IMR-90 (cell line): Measurements from ENCODE around the gene EPHA2. TPM values are rescaled to one million over a fixed set of nuclear protein-coding genes. Genes with fewer than 3 reads are reported as not detected.

Experiments used
- ATAC-seq: fragments of 200-7000 bp; cut with Tn5 transposase; 2 replicates; pipeline ENCODE4 v1.9.1; 2020; ENCODE audit warnings: low read depth, mild to moderate bottlenecking, moderate library complexity
- BruUV-seq: library from RNA; stranded (reverse); fragments of 400-500 nt; replicated peaks from 2 replicates; lab custom pipeline; 2021; lab: Mats Ljungman, UMichigan
- CTCF ChIA-PET: fragments of 300-600 bp; formaldehyde crosslinking; extraction: SDS; loops from one replicate; lab custom pipeline; 2021; ENCODE audit warnings: antibody characterized with exemption; lab: Yijun Ruan, JAX
- POLR2A ChIA-PET: fragments of 300-600 bp; sonication (Branson Sonifier 250); formaldehyde crosslinking; loops from one replicate; lab custom pipeline; 2022; ENCODE audit warnings: antibody characterized with exemption; ENCODE audit not compliant: unreplicated experiment; lab: Charles Lee
- DNase-seq: peaks from one replicate; pipeline ENCODE4 v3.0.0; 2013
- H2AFZ ChIP-seq: replicated peaks from 2 replicates; pipeline ENCODE3; 2013; ENCODE audit warnings: low read length, mild to moderate bottlenecking; ENCODE audit not compliant: poor library complexity
- H2AK5ac ChIP-seq: 2 replicates; pipeline ENCODE4 v1.6.1; 2013; ENCODE audit warnings: low read depth, low read length, inconsistent platforms
- H2AK9ac ChIP-seq: replicated peaks from 2 replicates; pipeline ENCODE3; 2013; ENCODE audit warnings: mild to moderate bottlenecking, low read depth, low read length, moderate library complexity; ENCODE audit not compliant: poor library complexity
- H2BK120ac ChIP-seq: 2 replicates; pipeline ENCODE4 v1.6.1; 2013; ENCODE audit warnings: low read depth, low read length, inconsistent platforms
- H2BK15ac ChIP-seq: 3 replicates; pipeline ENCODE4 v1.6.1; 2013; ENCODE audit warnings: low read depth, low read length, inconsistent platforms
- H2BK20ac ChIP-seq: 2 replicates; pipeline ENCODE4 v1.6.1; 2013; ENCODE audit warnings: low read depth, mild to moderate bottlenecking, inconsistent platforms, low read length, moderate library complexity
- H2BK5ac ChIP-seq: 2 replicates; pipeline ENCODE4 v1.6.1; 2013; ENCODE audit warnings: mild to moderate bottlenecking, low read depth, low read length, inconsistent platforms; ENCODE audit not compliant: poor library complexity, severe bottlenecking
- H3K14ac ChIP-seq: replicated peaks from 2 replicates; pipeline ENCODE4 v1.6.1; 2013; ENCODE audit warnings: low read depth, low read length, inconsistent platforms
- H3K18ac ChIP-seq: 2 replicates; pipeline ENCODE4 v1.6.1; 2013; ENCODE audit warnings: low read depth, low read length, control low read depth
- H3K23ac ChIP-seq: 2 replicates; pipeline ENCODE4 v1.6.1; 2013; ENCODE audit warnings: low read depth, low read length, inconsistent platforms
- H3K27ac ChIP-seq: 2 replicates; pipeline ENCODE4 v1.5.1; 2013; ENCODE audit warnings: mild to moderate bottlenecking, control low read depth, low read length; ENCODE audit not compliant: insufficient read depth
- H3K27me3 ChIP-seq: 2 replicates; pipeline ENCODE4 v1.6.1; 2013; ENCODE audit warnings: low read length; ENCODE audit not compliant: control insufficient read depth, insufficient read depth
- H3K36me3 ChIP-seq: 2 replicates; pipeline ENCODE4 v1.6.1; 2013; ENCODE audit warnings: low read length, mixed read lengths; ENCODE audit not compliant: control insufficient read depth, insufficient read depth
- H3K4ac ChIP-seq: 2 replicates; pipeline ENCODE4 v1.6.1; 2013; ENCODE audit warnings: low read depth, low read length, inconsistent platforms
- H3K4me1 ChIP-seq: 2 replicates; pipeline ENCODE4 v1.6.1; 2013; ENCODE audit warnings: low read length, mixed read lengths; ENCODE audit not compliant: control insufficient read depth, insufficient read depth
- H3K4me2 ChIP-seq: 2 replicates; pipeline ENCODE4 v1.6.1; 2013; ENCODE audit warnings: low read depth, mild to moderate bottlenecking, control low read depth, low read length, moderate library complexity
- H3K4me3 ChIP-seq: 2 replicates; pipeline ENCODE4 v1.5.1; 2013; ENCODE audit warnings: low read depth, mild to moderate bottlenecking, control low read depth, low read length, moderate library complexity; ENCODE audit not compliant: insufficient read depth
- H3K56ac ChIP-seq: 2 replicates; pipeline ENCODE4 v1.6.1; 2013; ENCODE audit warnings: low read length, inconsistent platforms; ENCODE audit not compliant: insufficient read depth; ENCODE audit errors: extremely low read depth
- H3K79me1 ChIP-seq, 2 experiments: 2 replicates each; pipeline ENCODE4 v1.6.1; 2013; ENCODE audit warnings: low read length in 2 of 2, inconsistent platforms in 1 of 2, low read depth in 1 of 2
- H3K9ac ChIP-seq: 2 replicates; pipeline ENCODE4 v1.6.1; 2013; ENCODE audit warnings: low read depth, low read length, control low read depth
- H3K9me1 ChIP-seq: 2 replicates; pipeline ENCODE4 v1.6.1; 2013; ENCODE audit warnings: low read length, inconsistent platforms; ENCODE audit not compliant: insufficient read depth
- H3K9me3 ChIP-seq: 2 replicates; pipeline ENCODE4 v1.6.1; 2013; ENCODE audit warnings: low read length; ENCODE audit not compliant: control insufficient read depth, insufficient read depth
- H4K20me1 ChIP-seq: 2 replicates; pipeline ENCODE4 v1.6.1; 2013; ENCODE audit warnings: low read length, inconsistent platforms; ENCODE audit not compliant: insufficient read depth
- H4K5ac ChIP-seq: 2 replicates; pipeline ENCODE4 v1.6.1; 2013; ENCODE audit warnings: mild to moderate bottlenecking, low read depth, low read length, control low read depth
- H4K8ac ChIP-seq, 2 experiments: 2 replicates each; pipeline ENCODE4 v1.6.1; 2013; ENCODE audit warnings: low read depth in 2 of 2, low read length in 2 of 2, control low read depth in 1 of 2, inconsistent platforms in 1 of 2
- H4K91ac ChIP-seq: 2 replicates; pipeline ENCODE4 v1.6.1; 2013; ENCODE audit warnings: low read depth, low read length, inconsistent platforms; ENCODE audit not compliant: insufficient read depth
- BHLHE40 ChIP-seq: fragments of 150-350 bp; IDR thresholded peaks from 2 replicates; pipeline ENCODE4 v1.6.1; 2016; ENCODE audit warnings: mild to moderate bottlenecking, low read depth, low read length
- CEBPB ChIP-seq: IDR thresholded peaks from 2 replicates; pipeline ENCODE4 v1.6.1; 2012; ENCODE audit warnings: low read depth, low read length, improper control_type of control experiment
- CHD1 ChIP-seq: IDR thresholded peaks from 2 replicates; pipeline ENCODE4 v1.6.1; 2012; ENCODE audit warnings: low read depth, low read length, improper control_type of control experiment
- FOS ChIP-seq: fragments of 150-350 bp; IDR thresholded peaks from 2 replicates; pipeline ENCODE4 v1.6.1; 2016; ENCODE audit warnings: low read depth, low read length
- MAZ ChIP-seq: IDR thresholded peaks from 2 replicates; pipeline ENCODE4 v1.6.1; 2012; ENCODE audit warnings: low read depth, mild to moderate bottlenecking, low read length, improper control_type of control experiment, moderate library complexity, borderline replicate concordance
- MXI1 ChIP-seq: IDR thresholded peaks from 2 replicates; pipeline ENCODE4 v1.6.1; 2012; ENCODE audit warnings: low read depth, mild to moderate bottlenecking, low read length, moderate library complexity, borderline replicate concordance
- NFE2L2 ChIP-seq: fragments of 150-350 bp; IDR thresholded peaks from 2 replicates; pipeline ENCODE4 v1.6.1; 2016; ENCODE audit warnings: low read depth, mild to moderate bottlenecking, low read length
- RAD21 ChIP-seq: IDR thresholded peaks from 2 replicates; pipeline ENCODE4 v1.6.1; 2012; ENCODE audit warnings: low read length, improper control_type of control experiment
- RFX5 ChIP-seq: IDR thresholded peaks from 2 replicates; pipeline ENCODE4 v1.8.0; 2012; ENCODE audit warnings: low read depth, mild to moderate bottlenecking, low read length, moderate library complexity
- SMC3 ChIP-seq: fragments of 150-350 bp; IDR thresholded peaks from 2 replicates; pipeline ENCODE4 v1.6.1; 2016; ENCODE audit warnings: low read depth, mild to moderate bottlenecking, antibody characterized with exemption, low read length, moderate library complexity
- WGBS, 2 experiments: methylation state at CpG; one replicate each; pipeline versions ENCODE4 v1.1.5 to v1.1.7; 2013; ENCODE audit warnings: missing lambda C conversion rate in 2 of 2; ENCODE audit not compliant: insufficient read length in 1 of 2; ENCODE audit errors: extremely low coverage in 2 of 2; 5-methylcytosine and 5-hydroxymethylcytosine counted together
- dilution Hi-C: fragments of 300-500 bp; cut with HindIII; formaldehyde crosslinking; loops from one replicate; pipeline ENCODE4 v1.14.3; 2018; ENCODE audit warnings: low sequenced_read_pairs; ENCODE audit not compliant: unreplicated experiment
- in situ Hi-C: fragments of 300-500 bp; cut with MboI; formaldehyde crosslinking; loops from 3 replicates; pipeline ENCODE4 v1.14.3; 2019; ENCODE audit warnings: low sequenced_read_pairs, inconsistent platforms, mixed read lengths
- intact Hi-C: fragments of 100-400 bp; cut with micrococcal nuclease; formaldehyde crosslinking; loops from 2 replicates; pipeline ENCODE4 v1.10.0; 2022
- polyA plus RNA-seq, 3 experiments: library from polyadenylated mRNA; depleted of rRNA; stranded (reverse); fragments of >200 nt; gene quantifications; 2 replicates each; pipeline ENCODE4 v1.2.3, GENCODE V29; 2012; ENCODE audit warnings: low replicate concordance in 1 of 3
- total RNA-seq: library from RNA; depleted of rRNA; stranded (reverse); fragments of >200 nt; gene quantifications from 2 replicates; pipeline ENCODE4 v1.2.3, GENCODE V29; 2012
- TF ChIP-seq, protein P1 (sequence below): conservative IDR thresholded peaks from 2 replicates; pipeline ENCODE4 v1.5.1; 2012; ENCODE audit warnings: mild to moderate bottlenecking, low read depth, low read length, improper control_type of control experiment
- TF ChIP-seq, protein P2 (sequence below): fragments of 150-350 bp; IDR thresholded peaks from 2 replicates; pipeline ENCODE4 v1.6.1; 2016; ENCODE audit warnings: low read depth, mild to moderate bottlenecking, low read length, moderate library complexity, borderline replicate concordance

EPHA2 gene
- total and polyA plus RNA-seq, 2 of the 4 experiments (the other 2 are of a cell fraction): 24.0 to 72.6 TPM

DNA sequence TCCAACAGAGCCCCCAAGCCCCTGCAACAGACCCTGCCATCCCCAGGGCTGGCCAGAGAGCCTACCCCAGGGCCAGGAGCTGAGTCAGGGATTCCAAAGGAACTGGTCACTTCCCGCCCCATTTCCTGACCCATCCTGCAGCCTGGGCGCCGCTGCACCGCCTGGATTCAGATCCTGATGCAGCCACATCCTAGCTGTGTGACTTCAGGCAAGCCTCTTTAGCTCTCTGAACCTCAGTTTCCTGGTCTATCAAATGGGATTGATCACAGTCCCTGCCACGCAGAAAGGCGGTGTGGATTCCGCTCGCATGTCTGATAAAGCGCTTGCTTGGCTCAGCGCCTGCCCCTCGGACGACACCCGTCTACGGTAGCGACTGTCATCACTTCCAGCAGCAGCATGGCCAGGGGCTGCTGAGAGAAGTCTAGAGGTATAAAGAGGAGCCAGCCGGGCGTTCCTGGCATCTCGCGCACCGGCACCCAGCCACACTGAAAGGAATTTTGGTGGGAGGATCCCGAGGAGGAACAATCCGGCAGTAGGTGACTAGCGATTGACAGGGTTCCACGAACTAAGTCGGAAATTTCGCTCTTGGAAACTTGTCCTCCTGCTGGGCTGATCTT is 10.1 kb downstream of the EPHA2 start (continued):
- TF ChIP-seq, protein P1, sequence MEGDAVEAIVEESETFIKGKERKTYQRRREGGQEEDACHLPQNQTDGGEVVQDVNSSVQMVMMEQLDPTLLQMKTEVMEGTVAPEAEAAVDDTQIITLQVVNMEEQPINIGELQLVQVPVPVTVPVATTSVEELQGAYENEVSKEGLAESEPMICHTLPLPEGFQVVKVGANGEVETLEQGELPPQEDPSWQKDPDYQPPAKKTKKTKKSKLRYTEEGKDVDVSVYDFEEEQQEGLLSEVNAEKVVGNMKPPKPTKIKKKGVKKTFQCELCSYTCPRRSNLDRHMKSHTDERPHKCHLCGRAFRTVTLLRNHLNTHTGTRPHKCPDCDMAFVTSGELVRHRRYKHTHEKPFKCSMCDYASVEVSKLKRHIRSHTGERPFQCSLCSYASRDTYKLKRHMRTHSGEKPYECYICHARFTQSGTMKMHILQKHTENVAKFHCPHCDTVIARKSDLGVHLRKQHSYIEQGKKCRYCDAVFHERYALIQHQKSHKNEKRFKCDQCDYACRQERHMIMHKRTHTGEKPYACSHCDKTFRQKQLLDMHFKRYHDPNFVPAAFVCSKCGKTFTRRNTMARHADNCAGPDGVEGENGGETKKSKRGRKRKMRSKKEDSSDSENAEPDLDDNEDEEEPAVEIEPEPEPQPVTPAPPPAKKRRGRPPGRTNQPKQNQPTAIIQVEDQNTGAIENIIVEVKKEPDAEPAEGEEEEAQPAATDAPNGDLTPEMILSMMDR: no peak

DNA sequence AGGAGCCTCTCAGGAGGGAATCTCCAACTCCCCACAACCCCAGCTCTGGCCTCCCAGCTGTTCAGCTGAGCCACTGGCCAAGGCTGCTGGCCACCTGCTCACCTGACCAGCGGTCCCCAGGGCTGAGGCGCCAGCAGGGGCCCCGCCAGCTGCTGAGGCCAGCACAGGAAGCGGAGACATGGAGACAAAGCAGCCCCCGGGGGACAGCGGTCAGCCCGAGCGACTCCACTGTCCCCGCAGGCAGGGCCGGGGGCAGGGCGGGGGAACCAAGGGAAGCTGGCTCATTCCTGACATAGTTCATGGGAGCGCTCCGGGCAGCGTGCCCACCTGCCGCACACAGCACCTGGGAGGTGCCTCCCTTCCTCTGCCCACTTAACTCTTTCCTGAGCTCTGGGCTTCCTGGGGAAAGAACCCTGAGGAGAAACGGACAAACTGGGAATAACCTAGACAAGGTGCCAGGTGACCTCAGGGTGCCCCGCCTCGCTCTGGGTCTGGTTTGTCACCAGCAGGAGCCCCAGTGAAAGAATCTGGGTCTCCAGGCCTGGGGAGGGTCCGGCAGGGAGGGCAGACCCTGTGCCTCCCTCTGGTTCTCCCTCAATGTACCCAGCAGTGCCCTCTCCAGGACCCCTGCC is 10.7 kb downstream of the EPHA2 start:
- intact Hi-C loops: no loop called here
- DNase-seq: no peak
- H4K91ac ChIP-seq: peak overlapping the region; percentile 100
- H2BK15ac ChIP-seq: peak overlapping the region; percentile 94; the same call in 2 of the 3 replicates
- ChIA-PET POLR2A (no interaction called here), CTCF (interaction anchor here (0.7 to 0.8 kb wide), 2 partner anchors 63 kb away, joined by 4 to 5 read pairs; no protein-coding TSS in a partner anchor)
- peaks cover 16 to 88% of the 10 kb centered on the region in 2 experiments; a peak in 3 of 4 replicates for H3K79me1 ChIP-seq
- peak overlapping the region; percentile 99 for H3K4ac ChIP-seq
- no peak for TF ChIP-seq SMC3
- no peak for TF ChIP-seq FOS
- no peak for TF ChIP-seq RFX5
- no peak for TF ChIP-seq RAD21
- TF ChIP-seq NFE2L2: no peak
- no peak for TF ChIP-seq CEBPB
- TF ChIP-seq CHD1: no peak
- TF ChIP-seq BHLHE40: no peak
- TF ChIP-seq, protein P2, sequence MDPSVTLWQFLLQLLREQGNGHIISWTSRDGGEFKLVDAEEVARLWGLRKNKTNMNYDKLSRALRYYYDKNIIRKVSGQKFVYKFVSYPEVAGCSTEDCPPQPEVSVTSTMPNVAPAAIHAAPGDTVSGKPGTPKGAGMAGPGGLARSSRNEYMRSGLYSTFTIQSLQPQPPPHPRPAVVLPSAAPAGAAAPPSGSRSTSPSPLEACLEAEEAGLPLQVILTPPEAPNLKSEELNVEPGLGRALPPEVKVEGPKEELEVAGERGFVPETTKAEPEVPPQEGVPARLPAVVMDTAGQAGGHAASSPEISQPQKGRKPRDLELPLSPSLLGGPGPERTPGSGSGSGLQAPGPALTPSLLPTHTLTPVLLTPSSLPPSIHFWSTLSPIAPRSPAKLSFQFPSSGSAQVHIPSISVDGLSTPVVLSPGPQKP: no peak
- TF ChIP-seq MXI1: no peak
- TF ChIP-seq MAZ: no peak
- peak overlapping the region; percentile 83 for H2BK20ac ChIP-seq
- H2AFZ ChIP-seq: peak overlapping the region; percentile 65
- no TSS peak for BruUV-seq
- peak overlapping the region; percentile 99 for H2BK5ac ChIP-seq
- peak overlapping the region; percentile 87 for H3K9ac ChIP-seq
- peak overlapping the region; percentile 73 for H3K18ac ChIP-seq
- dilution Hi-C loops: no loop called here
- H3K56ac ChIP-seq: peak overlapping the region; percentile 99
- H2AK9ac ChIP-seq: peak overlapping the region; percentile 100
- peak overlapping the region; percentile 94 for H4K8ac ChIP-seq
- H3K9me1 ChIP-seq: peaks cover 31% of the 10 kb centered on the region
- H3K27ac ChIP-seq: peak overlapping the region; percentile 99
- peaks cover 54% of the 10 kb centered on the region for H3K36me3 ChIP-seq
- H2BK120ac ChIP-seq: peak overlapping the region; percentile 97
- H3K4me1 ChIP-seq: peaks cover 49% of the 10 kb centered on the region
- peaks cover 21% of the 10 kb centered on the region for H4K20me1 ChIP-seq
- peak overlapping the region; percentile 99 for H3K14ac ChIP-seq
- ATAC-seq: peak; percentile 5
- peak overlapping the region; percentile 76 for H4K5ac ChIP-seq
- peak overlapping the region; percentile 99 for H2AK5ac ChIP-seq
- peak overlapping the region; percentile 35 for H3K4me2 ChIP-seq
- WGBS, 2 experiments: 32% methylated on average over 7 of the region's 19 CpGs; no CpG with 5 or more reads in 1 of the 2 experiments
- in situ Hi-C loops: no loop called here
- no peaks in the 10 kb centered on the region for H3K9me3 ChIP-seq
- H3K23ac ChIP-seq: peak overlapping the region; percentile 40
- H3K4me3 ChIP-seq: no peak overlapping the region
- no peaks in the 10 kb centered on the region for H3K27me3 ChIP-seq
